Neural progenitor cell (in vitro differentiated cells): ENCODE results near the gene GOLIM4.

Source experiments
- CTCF ChIP-seq: fragments of 200-600 bp; sonication (generic); IDR thresholded peaks from 2 replicates; pipeline ENCODE4 v1.5.1; 2017; ENCODE audit warnings: antibody characterized with exemption, mild to moderate bottlenecking
- EZH2 ChIP-seq: fragments of 200-600 bp; sonication (generic); IDR thresholded peaks from 2 replicates; pipeline ENCODE4 v1.6.1; 2017; ENCODE audit warnings: antibody characterized with exemption, mild to moderate bottlenecking, moderate library complexity
- EZH2phosphoT487 ChIP-seq: fragments of 200-600 bp; sonication (generic); IDR thresholded peaks from 2 replicates; pipeline ENCODE4 v1.6.1; 2017; ENCODE audit warnings: antibody characterized with exemption

- no peak for TF ChIP-seq CTCF
- TF ChIP-seq EZH2phosphoT487: no peak
- no peak for TF ChIP-seq EZH2
Observed at GRCh38 chr3:168102735-168103410, 7.1 kb upstream of the GOLIM4 start.
